HepG2 (cell line): ENCODE results near the gene UBE2O. TPM values are rescaled to one million over a fixed set of nuclear protein-coding genes. Genes with fewer than 3 reads are reported as not detected.

ENCODE experiments used
- ATAC-seq: fragments of 200-7000 bp; cut with Tn5 transposase; 3 replicates; pipeline ENCODE4 v1.9.1; 2020; ENCODE audit warnings: mild to moderate bottlenecking, moderate library complexity
- BruUV-seq: library from RNA; stranded (reverse); fragments of 400-500 nt; replicated peaks from 2 replicates; lab custom pipeline; 2021; lab: Mats Ljungman, UMichigan
- CTCF ChIA-PET: fragments of 300-600 bp; formaldehyde crosslinking; extraction: SDS; loops from one replicate; lab custom pipeline; 2021; ENCODE audit warnings: low total read pairs, inconsistent platforms, low intra/inter-chr PET ratio; lab: Yijun Ruan, JAX
- POLR2A ChIA-PET: fragments of 350-600 bp; sonication (Branson Sonifier 250); formaldehyde crosslinking; loops from one replicate; lab custom pipeline; 2020; ENCODE audit warnings: antibody characterized with exemption, inconsistent platforms; lab: Yijun Ruan, JAX
- DNase-seq: peaks from one replicate; pipeline ENCODE4 v3.0.0-alpha.2; 2015; ENCODE audit warnings: low spot score
- FAIRE-seq: peaks from 3 replicates; lab custom pipeline; 2011; peaks lifted over from hg19 to GRCh38; lab: Jason Lieb, UNC
- H2AFZ ChIP-seq: one replicate; pipeline ENCODE4 v1.6.1; 2011; ENCODE audit warnings: low read length, inconsistent platforms
- H3K27ac ChIP-seq: fragments of 300-600 bp; 3 replicates; pipeline ENCODE4 v1.8.0; 2011; ENCODE audit warnings: mixed run types, mild to moderate bottlenecking, mixed read lengths, low read length, inconsistent platforms; ENCODE audit not compliant: insufficient read depth; ENCODE audit errors: extremely low read length
- H3K27me3 ChIP-seq, 2 experiments: fragments of 200-600 bp in 1 of 2; 2 replicates in 1 of 2; 3 replicates in 1 of 2; pipeline versions ENCODE4 v1.6.0 to v1.8.0; 2011; ENCODE audit warnings: low read length in 2 of 2, mild to moderate bottlenecking in 2 of 2, moderate library complexity in 2 of 2, inconsistent platforms in 1 of 2; ENCODE audit not compliant: insufficient read depth in 2 of 2, control insufficient read depth in 1 of 2
- H3K36me3 ChIP-seq, 2 experiments: fragments of 200-600 bp in 1 of 2; replicated peaks in 1 of 2; 2 replicates in 1 of 2; 3 replicates in 1 of 2; pipeline versions ENCODE4 v1.5.1 to v1.8.0; 2011; ENCODE audit warnings: low read length in 2 of 2, inconsistent platforms in 1 of 2; ENCODE audit not compliant: insufficient read depth in 2 of 2, control insufficient read depth in 1 of 2
- H3K4me1 ChIP-seq: 2 replicates; pipeline ENCODE4 v1.5.1; 2012; ENCODE audit warnings: low read length, inconsistent platforms; ENCODE audit not compliant: insufficient read depth
- H3K4me2 ChIP-seq: 2 replicates; pipeline ENCODE4 v1.6.0; 2011; ENCODE audit warnings: low read depth, low read length, inconsistent platforms
- H3K4me3 ChIP-seq, 3 experiments: fragments of 200-600 bp in 1 of 3; sonication (generic), shearing (Covaris generic) in 1 of 3; replicated peaks in 1 of 3; 2 replicates each; pipeline ENCODE4 v1.5.1; 2011 to 2016; ENCODE audit warnings: low read length in 3 of 3, inconsistent platforms in 2 of 3, low read depth in 2 of 3, mild to moderate bottlenecking in 2 of 3, control low read depth in 1 of 3, mixed read lengths in 1 of 3; ENCODE audit not compliant: insufficient read depth in 1 of 3
- H3K79me2 ChIP-seq: one replicate; pipeline ENCODE4 v1.6.1; 2011; ENCODE audit warnings: low read length, inconsistent platforms; ENCODE audit not compliant: insufficient read depth
- H3K9ac ChIP-seq: 2 replicates; pipeline ENCODE4 v1.6.0; 2011; ENCODE audit warnings: mild to moderate bottlenecking, low read depth, low read length, inconsistent platforms; ENCODE audit not compliant: insufficient read depth
- H3K9me3 ChIP-seq: 2 replicates; pipeline ENCODE4 v1.5.1; 2012; ENCODE audit warnings: mild to moderate bottlenecking, low read length
- H4K20me1 ChIP-seq: 2 replicates; pipeline ENCODE4 v1.6.0; 2011; ENCODE audit warnings: inconsistent platforms, mild to moderate bottlenecking, low read length, moderate library complexity; ENCODE audit not compliant: insufficient read depth
- AKAP8 ChIP-seq: sonication (generic); formaldehyde crosslinking; IDR thresholded peaks from 2 replicates; pipeline ENCODE4 v1.5.1; 2020; ENCODE audit warnings: mild to moderate bottlenecking, missing genetic modification reagents
- ATF6 ChIP-seq: sonication (generic); formaldehyde crosslinking; conservative IDR thresholded peaks from 2 replicates; pipeline ENCODE4 v1.4.0; 2020; ENCODE audit warnings: missing genetic modification reagents
- GABPA ChIP-seq, 2 experiments: IDR thresholded peaks; 2 replicates each; pipeline ENCODE4 v1.6.1; 2011 to 2016; ENCODE audit warnings: low read depth in 2 of 2, low read length in 1 of 2, missing biosample characterization in 1 of 2, missing genetic modification characterization in 1 of 2
- MEF2D ChIP-seq: sonication (generic); formaldehyde crosslinking; IDR thresholded peaks from 2 replicates; pipeline ENCODE4 v1.5.1; 2020; ENCODE audit warnings: mild to moderate bottlenecking, missing genetic modification reagents
- NCOA2 ChIP-seq: sonication (generic); formaldehyde crosslinking; IDR thresholded peaks from 2 replicates; pipeline ENCODE4 v1.8.0; 2022; ENCODE audit warnings: inconsistent platforms
- RFXANK ChIP-seq: IDR thresholded peaks from 2 replicates; pipeline ENCODE4 v1.6.1; 2016
- SUZ12 ChIP-seq: fragments of 150-350 bp; IDR thresholded peaks from 2 replicates; pipeline ENCODE4 v1.6.1; 2014; ENCODE audit warnings: low read depth, low read length
- ZNF101 ChIP-seq: sonication (generic); formaldehyde crosslinking; IDR thresholded peaks from 2 replicates; pipeline ENCODE4 v1.4.0; 2020; ENCODE audit warnings: mild to moderate bottlenecking, low read depth, missing genetic modification reagents, borderline replicate concordance
- ZNF256 ChIP-seq: sonication (generic); formaldehyde crosslinking; conservative IDR thresholded peaks from 2 replicates; pipeline ENCODE4 v1.4.0; 2020; ENCODE audit warnings: missing genetic modification reagents
- ZNF317 ChIP-seq: sonication (generic); formaldehyde crosslinking; IDR thresholded peaks from 2 replicates; pipeline ENCODE4 v1.5.0; 2020; ENCODE audit warnings: mild to moderate bottlenecking, missing genetic modification reagents
- ZNF326 ChIP-seq: sonication (generic); formaldehyde crosslinking; IDR thresholded peaks from 2 replicates; pipeline ENCODE4 v1.4.0; 2020; ENCODE audit warnings: missing genetic modification reagents, borderline replicate concordance
- ZNF605 ChIP-seq: sonication (generic); formaldehyde crosslinking; IDR thresholded peaks from 2 replicates; pipeline ENCODE4 v1.8.0; 2022; ENCODE audit warnings: mild to moderate bottlenecking, missing genetic modification reagents
- ZSCAN12 ChIP-seq: sonication (generic); formaldehyde crosslinking; IDR thresholded peaks from 2 replicates; pipeline ENCODE4 v1.9.0; 2021; ENCODE audit warnings: mild to moderate bottlenecking, missing genetic modification reagents
- WGBS: methylation state at CpG from one replicate; pipeline ENCODE4 v1.1.6; 2017; ENCODE audit warnings: low lambda C conversion rate; 5-methylcytosine and 5-hydroxymethylcytosine counted together
- in situ Hi-C: cut with HindIII; loops from 2 replicates; pipeline ENCODE4 v1.10.0; 2017; ENCODE audit warnings: low pct_unique_long_range_greater_than_20kb; ENCODE audit not compliant: extremely low pct_ligation_motif_present
- intact Hi-C: fragments of 100-400 bp; cut with micrococcal nuclease; formaldehyde crosslinking; loops from one replicate; pipeline ENCODE4 v1.10.0; 2022; ENCODE audit not compliant: unreplicated experiment
- polyA plus RNA-seq, 8 experiments: library from polyadenylated mRNA; depleted of rRNA in 3 of 8; stranded (reverse) in 7 of 8; unstranded in 1 of 8; fragments of >200 nt; fragmentation: Illumina TruSeq in 4 of 8; extraction: Trizol in 4 of 8; gene quantifications; 2 replicates each; pipeline versions ENCODE4 v1.2.1 to v1.2.3, GENCODE V29; 2011 to 2016; ENCODE audit warnings: low read depth in 4 of 8, missing spikeins in 1 of 8, mixed read lengths in 1 of 8; ENCODE audit not compliant: insufficient read depth in 1 of 8
- total RNA-seq, 5 experiments: library from RNA; depleted of rRNA; stranded (reverse); fragments of >200 nt; fragmentation: Illumina TruSeq; extraction: Trizol; gene quantifications; 2 replicates each; pipeline ENCODE4 v1.2.3, GENCODE V29; 2016; ENCODE audit warnings: low read depth in 1 of 5
- TF ChIP-seq, protein P1 (sequence below): sonication (generic); formaldehyde crosslinking; IDR thresholded peaks from 2 replicates; pipeline ENCODE4 v1.5.1; 2020; ENCODE audit warnings: missing genetic modification reagents, mild to moderate bottlenecking, borderline replicate concordance
- TF ChIP-seq, protein P2 (sequence below): sonication (generic); formaldehyde crosslinking; IDR thresholded peaks from 2 replicates; pipeline ENCODE4 v1.4.0; 2020; ENCODE audit warnings: missing genetic modification reagents

UBE2O gene
- total and polyA plus RNA-seq, 2 of the 13 experiments (the other 11 are each of a cell fraction or from before 2014, with no cell fraction given) = 21.5 to 23.5 TPM

- WGBS = 91% methylated on average over 10 of the region's 10 CpGs
- H4K20me1 ChIP-seq = peaks cover 38% of the 10 kb centered on the region; the same call in 1 of the 2 replicates
- peaks cover 10 to 27% of the 10 kb centered on the region in 2 experiments; a peak in 4 of 5 replicates for H3K36me3 ChIP-seq
- no peak overlapping the region for H2AFZ ChIP-seq
- H3K9ac ChIP-seq = no peak overlapping the region
- H3K79me2 ChIP-seq = peaks cover 74% of the 10 kb centered on the region
- ChIA-PET POLR2A (no interaction called here), CTCF (no interaction called here)
- H3K4me3 ChIP-seq = no peak overlapping the region
- in situ Hi-C loops (no loop called here), intact Hi-C loops (no loop called here)
- H3K4me1 ChIP-seq = no peaks in the 10 kb centered on the region
- no peaks in the 10 kb centered on the region for H3K27me3 ChIP-seq
- no peaks in the 10 kb centered on the region for H3K9me3 ChIP-seq
- H3K4me2 ChIP-seq = no peak overlapping the region
- no TSS peak for BruUV-seq
- ATAC-seq = no peak
- TF ChIP-seq, protein P1, sequence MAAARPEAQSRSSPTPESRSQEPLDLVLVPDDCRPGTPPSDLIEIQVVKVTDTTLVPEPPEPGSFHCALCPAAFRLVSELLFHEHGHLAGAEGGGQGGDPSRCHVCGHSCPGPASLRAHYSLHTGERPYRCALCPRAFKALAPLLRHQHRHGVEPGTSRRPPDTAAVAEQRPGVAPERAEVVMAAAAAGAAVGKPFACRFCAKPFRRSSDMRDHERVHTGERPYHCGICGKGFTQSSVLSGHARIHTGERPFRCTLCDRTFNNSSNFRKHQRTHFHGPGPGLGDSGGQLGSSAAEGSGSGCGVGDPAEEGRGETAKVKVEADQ (CRISPR knock-in tag) = no peak
- TF ChIP-seq ZNF101 = no peak
- TF ChIP-seq SUZ12 = no peak
- TF ChIP-seq NCOA2 = no peak
- no peak for TF ChIP-seq AKAP8 (CRISPR knock-in tag)
- no peak for TF ChIP-seq RFXANK (CRISPR knock-in tag)
- H3K27ac ChIP-seq = no peak overlapping the region
- no peak for FAIRE-seq
- no peak for DNase-seq
These were observed 32.5 kb downstream of the UBE2O start for GRCh38 chr17:76420356-76421043.

GRCh38 chr17:76419576-76420260 lies 33.2 kb downstream of the UBE2O start:
- H3K4me2 ChIP-seq = no peak overlapping the region
- POLR2A ChIA-PET = no interaction called here
- no peak for ATAC-seq
- no peak for TF ChIP-seq MEF2D
- no peak for TF ChIP-seq ZNF326 (CRISPR knock-in tag)
- TF ChIP-seq ZNF605 = 0 out of 2 replicates have a peak, but pooled peaks have one; percentile 24
- no peak for TF ChIP-seq ZSCAN12 (CRISPR knock-in tag)
- TF ChIP-seq ATF6 (CRISPR knock-in tag) = no peak
- 0 out of 2 replicates have a peak, but pooled peaks have one; percentile 3 for TF ChIP-seq GABPA (IDR thresholded peaks at IDR 0.05; ENCODE audit: low read depth, low read length)
- no peak for TF ChIP-seq GABPA (CRISPR knock-in tag; IDR thresholded peaks at IDR 0.05; ENCODE audit: low read depth)
- TF ChIP-seq ZNF256 = no peak
- no peak for TF ChIP-seq ZNF317 (CRISPR knock-in tag)
- TF ChIP-seq, protein P2, sequence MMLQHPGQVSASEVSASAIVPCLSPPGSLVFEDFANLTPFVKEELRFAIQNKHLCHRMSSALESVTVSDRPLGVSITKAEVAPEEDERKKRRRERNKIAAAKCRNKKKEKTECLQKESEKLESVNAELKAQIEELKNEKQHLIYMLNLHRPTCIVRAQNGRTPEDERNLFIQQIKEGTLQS (CRISPR knock-in tag) = no peak

More at GRCh38 chr17:76419576-76420260, 33.2 kb downstream of the UBE2O start:
- intact Hi-C loops = no loop called here
- Histone ChIP-seq H3K27me3 (no peaks in the 10 kb centered on the region), H3K27ac (no peak overlapping the region), H2AFZ (no peak overlapping the region), H3K36me3 (peaks cover 11 to 33% of the 10 kb centered on the region in 2 experiments; a peak in 4 of 5 replicates), H3K9me3 (no peaks in the 10 kb centered on the region), H3K9ac (no peak overlapping the region), H3K4me1 (no peaks in the 10 kb centered on the region), H3K4me3 (no peak overlapping the region), H3K79me2 (peaks cover 74% of the 10 kb centered on the region), H4K20me1 (peaks cover 44% of the 10 kb centered on the region; the same call in 1 of the 2 replicates)
- CTCF ChIA-PET = no interaction called here
- in situ Hi-C loops = no loop called here
- BruUV-seq = no TSS peak
- WGBS = 96% methylated on average over 16 of the region's 17 CpGs
- DNase-seq (no peak), FAIRE-seq (no peak)
